Stimulated activated naive CD8-positive, alpha-beta T cell treated with anti-CD3 and anti-CD28 coated beads, Interleukin-15, Interleukin-2, amounts not matched to agents 100 ng/mL and 50 ng/mL, for 24 hours (primary cell): ENCODE results near the gene LEP.

Experiments used
- H3K27ac Mint-ChIP-seq: one replicate; pipeline ENCODE4 v1.8.0; 2021; ENCODE audit warnings: mild to moderate bottlenecking, mixed read lengths
- H3K27me3 Mint-ChIP-seq: one replicate; pipeline ENCODE4 v1.8.0; 2021; ENCODE audit warnings: mixed read lengths
- H3K36me3 Mint-ChIP-seq: one replicate; pipeline ENCODE4 v1.8.0; 2021; ENCODE audit warnings: low read depth, mixed read lengths
- H3K4me1 Mint-ChIP-seq: one replicate; pipeline ENCODE4 v1.8.0; 2021; ENCODE audit warnings: low read depth, mixed read lengths
- H3K4me3 Mint-ChIP-seq: one replicate; pipeline ENCODE4 v1.8.0; 2021; ENCODE audit warnings: mild to moderate bottlenecking, mixed read lengths
- H3K9me3 Mint-ChIP-seq: one replicate; pipeline ENCODE4 v1.8.0; 2021; ENCODE audit warnings: mixed read lengths

LEP gene

GRCh38 chr7:128206017-128206746 lies 34.9 kb upstream of the LEP start:
- Mint-ChIP-seq H3K4me1 (peaks cover 8% of the 10 kb centered on the region), H3K4me3 (no peak overlapping the region), H3K27me3 (peaks cover 31% of the 10 kb centered on the region)

GRCh38 chr7:128206747-128207500 lies 34.2 kb upstream of the LEP start:
- Mint-ChIP-seq H3K9me3 (no peaks in the 10 kb centered on the region), H3K4me1 (peaks cover 2% of the 10 kb centered on the region), H3K36me3 (no peaks in the 10 kb centered on the region), H3K27ac (no peak overlapping the region), H3K4me3 (no peak overlapping the region), H3K27me3 (peaks cover 25% of the 10 kb centered on the region)

More at GRCh38 chr7:128206017-128206746, 34.9 kb upstream of the LEP start:
- Mint-ChIP-seq H3K36me3 (no peaks in the 10 kb centered on the region), H3K9me3 (no peaks in the 10 kb centered on the region), H3K27ac (no peak overlapping the region)

- Mint-ChIP-seq H3K36me3 (no peaks in the 10 kb centered on the region), H3K4me1 (no peaks in the 10 kb centered on the region), H3K9me3 (no peaks in the 10 kb centered on the region), H3K27ac (no peak overlapping the region), H3K4me3 (no peak overlapping the region), H3K27me3 (peaks cover 18% of the 10 kb centered on the region)
These were observed 33.5 kb upstream of the LEP start for GRCh38 chr7:128207609-128208008.

- Mint-ChIP-seq H3K27ac (no peak overlapping the region), H3K36me3 (no peaks in the 10 kb centered on the region), H3K9me3 (no peaks in the 10 kb centered on the region), H3K4me3 (no peak overlapping the region), H3K4me1 (no peaks in the 10 kb centered on the region), H3K27me3 (peaks cover 4% of the 10 kb centered on the region)
These were observed 31.6 kb upstream of the LEP start for GRCh38 chr7:128209229-128210035.

- Mint-ChIP-seq H3K9me3 (no peaks in the 10 kb centered on the region), H3K4me3 (no peak overlapping the region), H3K36me3 (no peaks in the 10 kb centered on the region), H3K27me3 (no peaks in the 10 kb centered on the region), H3K27ac (no peak overlapping the region), H3K4me1 (no peaks in the 10 kb centered on the region)
These were observed 31.1 kb upstream of the LEP start for GRCh38 chr7:128210036-128210347.

GRCh38 chr7:128210590-128211570 lies 30.2 kb upstream of the LEP start:
- Mint-ChIP-seq H3K27ac (no peak overlapping the region), H3K27me3 (no peaks in the 10 kb centered on the region), H3K36me3 (no peaks in the 10 kb centered on the region), H3K4me3 (no peak overlapping the region), H3K4me1 (no peaks in the 10 kb centered on the region), H3K9me3 (no peaks in the 10 kb centered on the region)

GRCh38 chr7:128211626-128212025 lies 29.5 kb upstream of the LEP start:
- H3K9me3 Mint-ChIP-seq, result no peaks in the 10 kb centered on the region
- H3K36me3 Mint-ChIP-seq, result no peaks in the 10 kb centered on the region
- no peaks in the 10 kb centered on the region for H3K27me3 Mint-ChIP-seq
- no peak overlapping the region for H3K4me3 Mint-ChIP-seq
- no peak overlapping the region for H3K27ac Mint-ChIP-seq
- H3K4me1 Mint-ChIP-seq, result no peaks in the 10 kb centered on the region

- Mint-ChIP-seq H3K36me3 (no peaks in the 10 kb centered on the region), H3K27me3 (peaks cover 11% of the 10 kb centered on the region), H3K27ac (no peak overlapping the region), H3K4me1 (no peaks in the 10 kb centered on the region), H3K9me3 (no peaks in the 10 kb centered on the region), H3K4me3 (no peak overlapping the region)
These were observed 26.6 kb upstream of the LEP start for GRCh38 chr7:128214463-128214862.

GRCh38 chr7:128215281-128215680 lies 25.8 kb upstream of the LEP start:
- Mint-ChIP-seq H3K27ac (no peak overlapping the region), H3K4me1 (no peaks in the 10 kb centered on the region), H3K9me3 (no peaks in the 10 kb centered on the region), H3K36me3 (no peaks in the 10 kb centered on the region), H3K27me3 (peaks cover 14% of the 10 kb centered on the region), H3K4me3 (no peak overlapping the region)

- Mint-ChIP-seq H3K4me1 (no peaks in the 10 kb centered on the region), H3K27me3 (peaks cover 17% of the 10 kb centered on the region), H3K4me3 (no peak overlapping the region), H3K27ac (no peak overlapping the region), H3K9me3 (no peaks in the 10 kb centered on the region), H3K36me3 (no peaks in the 10 kb centered on the region)
These were observed 25.3 kb upstream of the LEP start for GRCh38 chr7:128215739-128216138.

GRCh38 chr7:128217030-128217805 lies 23.9 kb upstream of the LEP start:
- Mint-ChIP-seq H3K36me3 (no peaks in the 10 kb centered on the region), H3K27ac (no peak overlapping the region), H3K9me3 (no peaks in the 10 kb centered on the region), H3K4me3 (no peak overlapping the region), H3K4me1 (no peaks in the 10 kb centered on the region), H3K27me3 (peaks cover 17% of the 10 kb centered on the region)

GRCh38 chr7:128217967-128218652 lies 23.0 kb upstream of the LEP start:
- H3K9me3 Mint-ChIP-seq, result no peaks in the 10 kb centered on the region
- H3K27ac Mint-ChIP-seq, result no peak overlapping the region
- no peaks in the 10 kb centered on the region for H3K4me1 Mint-ChIP-seq
- H3K36me3 Mint-ChIP-seq, result no peaks in the 10 kb centered on the region
- no peak overlapping the region for H3K4me3 Mint-ChIP-seq
- H3K27me3 Mint-ChIP-seq, result peaks cover 17% of the 10 kb centered on the region

- Mint-ChIP-seq H3K36me3 (no peaks in the 10 kb centered on the region), H3K9me3 (no peaks in the 10 kb centered on the region), H3K27ac (no peak overlapping the region), H3K27me3 (peaks cover 17% of the 10 kb centered on the region), H3K4me1 (no peaks in the 10 kb centered on the region), H3K4me3 (no peak overlapping the region)
These were observed 21.4 kb upstream of the LEP start for GRCh38 chr7:128219636-128220035.
